ENCODE measurements around the gene ZDHHC7. TPM values are rescaled to one million over a fixed set of nuclear protein-coding genes. Genes with fewer than 3 reads are reported as not detected.
"Not testable (repeated sequence)": the region's sequence is repeated elsewhere in the genome, so short reads cannot be mapped to it uniquely, and the experiment has no call there.

The ZDHHC7 gene, protein sequence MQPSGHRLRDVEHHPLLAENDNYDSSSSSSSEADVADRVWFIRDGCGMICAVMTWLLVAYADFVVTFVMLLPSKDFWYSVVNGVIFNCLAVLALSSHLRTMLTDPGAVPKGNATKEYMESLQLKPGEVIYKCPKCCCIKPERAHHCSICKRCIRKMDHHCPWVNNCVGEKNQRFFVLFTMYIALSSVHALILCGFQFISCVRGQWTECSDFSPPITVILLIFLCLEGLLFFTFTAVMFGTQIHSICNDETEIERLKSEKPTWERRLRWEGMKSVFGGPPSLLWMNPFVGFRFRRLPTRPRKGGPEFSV
- 35.1 TPM for total RNA-seq
- long read RNA-seq, transcript ZDHHC7-203 (9 exons, 1,488 nt): minor isoform, 8 of 126 reads
- long read RNA-seq, transcript ZDHHC7-205 (5 exons, 582 nt): minor isoform, 7 of 126 reads
- long read RNA-seq, transcript ZDHHC7-201 (8 exons, 3,442 nt): major isoform, 83 of 126 reads
- long read RNA-seq, partial matches to known transcripts: 9 of 126 reads
- long read RNA-seq, other reads (novel, unspliced or antisense): 19 of 126 reads

DNA sequence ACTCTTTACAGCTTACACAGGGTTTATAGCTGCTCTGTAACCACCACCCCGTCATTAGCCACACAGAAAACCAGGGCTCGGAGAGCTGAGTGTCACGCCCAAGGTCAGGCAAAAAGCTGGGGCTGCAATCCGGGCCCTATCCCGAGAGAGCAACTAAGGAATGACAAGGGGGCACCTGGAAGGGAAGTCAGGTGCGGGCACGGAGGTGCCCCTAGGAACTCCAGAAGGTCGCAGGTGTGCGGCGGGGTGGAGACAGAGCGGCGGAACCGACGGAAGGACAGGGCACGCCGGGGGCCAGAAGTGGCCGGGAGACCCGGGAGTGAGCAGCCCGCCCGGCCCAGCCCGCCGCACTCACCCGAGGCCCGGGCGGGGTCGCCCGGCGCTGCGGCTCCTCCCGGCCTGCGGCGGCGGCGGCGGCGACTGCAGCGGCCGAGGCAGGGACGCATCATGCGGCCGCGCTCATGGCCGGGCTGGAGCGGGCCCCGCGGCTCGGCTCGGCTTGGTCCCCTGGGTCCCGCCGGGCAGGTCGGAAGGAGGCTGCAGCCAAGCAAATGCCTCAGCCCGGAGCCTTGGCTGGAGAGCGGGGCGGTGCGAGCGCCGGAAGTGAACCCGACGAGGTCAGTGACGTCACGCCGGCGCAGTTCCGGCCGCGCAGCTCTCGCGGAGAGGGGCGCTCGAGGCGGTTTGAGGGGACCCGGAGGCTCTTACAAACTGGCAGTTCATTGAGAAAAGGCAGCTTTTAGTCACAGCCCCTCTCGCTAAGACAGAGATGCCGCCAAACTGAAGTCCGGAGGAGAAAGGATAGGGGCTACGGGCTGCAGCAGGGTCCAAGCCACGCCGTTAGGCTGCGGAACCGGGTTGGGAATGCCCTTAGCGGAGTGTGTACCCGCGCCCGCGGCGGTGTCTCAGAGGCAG, at the start of gene ZDHHC7:
TSS of gene ZDHHC7 (minus strand) at position 605 of the 915 bp plus-strand sequence. CDS start 20,917 bp downstream, outside the sequence.
- DNase-seq: peak; percentile 94
- intact Hi-C loops (cut with DNase I): no loop called here
- ATAC-seq (ENCODE audit: poor library complexity): peak; percentile 98

DNA sequence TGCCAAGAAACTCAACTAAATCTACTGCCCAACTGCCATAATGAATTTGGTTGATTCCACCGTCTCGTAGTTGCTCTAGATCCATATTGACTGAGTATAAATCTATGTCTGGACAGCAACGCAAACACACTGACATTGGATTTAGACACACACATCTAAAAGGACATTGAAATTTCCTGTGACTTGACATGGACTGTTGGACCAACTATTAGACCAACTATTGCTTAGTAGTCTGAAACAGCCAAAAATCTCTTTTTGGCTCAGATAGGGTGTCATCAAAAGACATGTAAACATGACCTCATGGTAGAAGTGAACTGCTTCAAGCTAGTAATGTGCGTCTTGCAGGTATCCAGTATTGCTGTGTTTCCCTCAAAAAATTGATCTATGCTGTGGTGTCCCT, 47.6 kb upstream of the ZDHHC7 start:
- DNase-seq (no peak), ATAC-seq (ENCODE audit: poor library complexity) (no peak)
- intact Hi-C loops (cut with DNase I): no loop called here

DNA sequence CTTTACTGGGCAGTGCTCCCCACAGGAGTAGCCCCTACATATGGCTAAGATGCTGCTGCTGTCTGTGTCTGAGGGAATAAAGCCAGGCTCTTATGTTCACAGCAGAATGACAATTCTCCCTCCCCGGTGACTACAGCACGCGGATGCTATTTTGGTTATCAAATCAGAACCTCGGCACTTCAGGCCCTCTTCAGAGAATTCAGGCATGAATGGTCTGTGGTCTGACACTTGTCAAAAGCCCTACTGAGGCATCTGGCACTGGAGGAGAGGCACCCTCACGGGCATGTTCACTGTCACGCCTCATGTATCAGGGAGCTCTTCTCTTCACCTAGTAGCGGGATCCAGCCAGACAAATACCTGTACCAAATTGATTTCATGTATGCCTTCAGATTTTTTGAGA, 46.6 kb upstream of the ZDHHC7 start:
- intact Hi-C loops (cut with DNase I): no loop called here
- DNase-seq (peak; percentile 34), ATAC-seq (ENCODE audit: poor library complexity) (peak; percentile 75)

DNA sequence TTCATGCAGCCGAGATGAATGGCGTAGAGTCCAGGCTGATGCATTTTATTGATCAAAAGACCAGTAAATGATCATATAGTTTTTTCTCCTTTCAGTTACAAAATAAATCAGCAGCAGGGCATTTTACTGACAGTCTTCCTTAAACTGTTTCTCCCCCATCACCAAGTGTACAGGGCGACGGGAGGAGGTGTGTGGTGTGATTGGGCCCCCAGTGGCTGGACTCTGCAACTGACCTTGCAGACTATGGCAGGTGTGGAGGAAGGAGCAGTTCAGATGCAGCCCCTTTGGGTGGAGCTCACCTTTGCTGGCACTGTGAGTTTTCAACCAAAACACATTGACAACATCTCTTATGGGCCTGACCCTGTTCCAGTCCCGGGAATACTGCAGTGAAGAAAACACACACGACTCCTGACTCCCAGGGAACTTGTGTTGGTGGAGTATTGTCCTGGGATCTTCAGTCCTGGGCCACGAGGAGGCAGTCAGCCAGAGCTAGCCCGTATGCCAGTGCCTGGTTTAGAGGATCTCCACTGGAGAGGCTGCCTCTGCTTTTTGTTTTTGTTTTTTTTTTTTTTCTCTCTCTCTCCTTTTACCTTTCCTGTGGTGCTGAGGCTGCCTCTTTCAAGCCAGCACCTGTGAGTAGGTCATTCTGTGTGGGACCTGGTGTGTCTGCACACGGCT, 46.0 kb upstream of the ZDHHC7 start:
- peak; percentile 7 for DNase-seq
- intact Hi-C loops (cut with DNase I): no loop called here
- ATAC-seq (ENCODE audit: poor library complexity): no peak

DNA sequence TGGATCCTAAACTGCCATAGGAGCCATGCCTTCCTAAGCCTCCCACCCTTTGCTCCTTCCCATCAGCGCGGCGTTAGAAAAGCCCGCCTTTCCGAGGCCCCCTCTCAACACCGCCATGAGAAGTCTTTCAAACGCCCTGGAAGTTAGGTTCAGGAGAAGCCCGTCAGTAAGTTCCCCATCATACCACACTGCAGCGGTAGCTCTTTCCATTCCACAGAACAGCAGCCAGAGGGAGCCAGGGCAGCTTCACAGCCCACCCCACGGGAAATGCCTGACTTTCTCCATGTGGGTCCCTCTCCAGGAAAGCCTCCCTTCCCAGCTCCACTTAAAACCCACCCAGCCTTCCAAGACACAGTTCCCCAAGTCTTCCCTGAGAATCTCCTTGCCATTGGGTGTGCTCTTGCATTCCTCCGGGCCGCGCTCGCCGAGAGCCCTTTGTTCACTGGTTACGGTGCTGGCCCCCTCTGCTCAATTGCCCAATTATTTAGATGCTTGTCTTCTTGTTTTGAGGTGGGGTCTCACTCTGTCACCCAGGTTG, 44.9 kb upstream of the ZDHHC7 start:
- peak; percentile 70 for ATAC-seq (ENCODE audit: poor library complexity)
- intact Hi-C loops (cut with DNase I): no loop called here

DNA sequence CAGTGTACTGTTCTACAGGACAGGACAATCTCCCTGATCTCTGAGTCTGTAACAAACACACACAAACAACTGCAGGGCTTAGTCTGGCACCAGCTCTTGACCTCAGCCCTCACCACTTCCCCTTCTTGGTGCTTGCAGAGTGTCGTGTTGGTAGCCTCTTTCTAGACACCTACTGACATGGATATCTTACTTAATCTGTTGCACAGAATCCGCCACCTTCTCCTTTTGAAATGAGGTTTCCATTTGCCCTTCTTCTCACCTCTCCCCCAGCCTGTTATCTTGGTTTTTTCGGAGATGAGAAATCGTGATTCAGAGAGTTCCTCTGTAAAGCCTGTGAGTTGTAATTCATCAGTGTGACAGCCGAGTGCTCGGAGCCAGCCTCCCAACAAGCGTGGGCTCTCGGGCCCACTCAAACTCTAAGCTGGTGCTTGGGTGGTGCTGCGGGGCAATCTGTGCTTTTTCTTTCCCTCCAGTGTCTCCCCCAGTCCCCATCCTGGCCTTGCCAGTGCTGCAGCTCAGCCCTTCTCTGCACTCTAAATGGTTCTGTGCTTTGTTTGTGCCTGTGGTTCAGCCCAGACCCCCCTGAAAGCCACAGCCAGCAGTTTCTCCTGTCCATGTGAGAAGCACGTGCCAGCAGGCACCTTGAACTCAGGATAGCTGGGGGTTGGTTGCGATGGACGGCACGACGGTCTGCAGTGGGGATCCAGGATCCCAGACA, 44.3 kb upstream of the ZDHHC7 start:
- DNase-seq: peak; percentile 60
- intact Hi-C loops (cut with DNase I): no loop called here
- ATAC-seq (ENCODE audit: poor library complexity): peak; percentile 65

More for the DNA sequence above, 44.9 kb upstream of the ZDHHC7 start:
- DNase-seq: peak; percentile 51

DNA sequence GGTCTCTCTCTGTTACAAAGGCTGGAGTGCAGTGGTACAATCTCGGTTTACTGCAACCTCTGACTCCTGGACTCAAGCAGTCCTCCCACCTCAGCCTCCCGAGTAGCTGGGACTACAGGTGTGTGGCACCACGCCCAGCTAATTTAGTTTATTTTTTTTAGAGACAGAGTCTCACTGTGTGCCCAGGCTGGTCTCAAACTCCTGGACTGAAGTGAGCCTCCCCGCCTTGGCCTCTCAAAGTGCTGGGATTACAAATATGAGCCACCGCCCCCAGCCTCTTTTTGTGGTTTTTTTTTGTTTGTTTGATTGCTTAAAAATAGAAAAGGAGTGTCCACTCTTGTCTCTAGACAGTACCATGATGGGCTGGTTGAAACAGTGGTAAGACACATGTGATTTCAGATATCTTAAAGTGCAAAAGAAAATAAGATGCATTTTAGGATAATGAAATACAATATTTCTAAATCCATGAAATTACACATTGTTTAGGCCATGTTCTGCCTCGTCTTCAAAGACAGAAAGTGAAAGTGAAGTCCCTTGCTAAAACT, 43.7 kb upstream of the ZDHHC7 start:
- intact Hi-C loops (cut with DNase I): no loop called here
- DNase-seq (peak; percentile 10), ATAC-seq (ENCODE audit: poor library complexity) (no peak)

DNA sequence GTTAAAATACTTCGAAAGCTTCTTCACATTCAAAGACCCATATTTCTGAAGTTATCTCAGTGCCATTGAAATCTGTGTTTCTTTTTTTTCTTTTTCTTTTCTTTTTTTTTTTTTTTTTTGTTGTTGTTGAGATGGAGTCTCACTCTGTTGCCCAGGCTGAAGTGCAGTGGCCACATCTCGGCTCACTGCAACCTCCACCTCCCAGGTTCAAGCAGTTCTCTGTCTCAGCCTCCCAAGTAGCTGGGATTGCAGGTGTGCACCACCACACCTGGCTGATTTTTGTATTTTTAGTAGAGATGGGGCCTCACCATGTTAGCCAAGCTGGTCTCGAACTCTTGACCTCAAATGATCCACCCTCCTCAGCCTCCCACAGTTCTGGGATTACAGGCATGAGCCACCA, 43.0 kb upstream of the ZDHHC7 start:
- intact Hi-C loops (cut with DNase I); DNase-seq; ATAC-seq (ENCODE audit: poor library complexity): not testable (repeated sequence)

DNA sequence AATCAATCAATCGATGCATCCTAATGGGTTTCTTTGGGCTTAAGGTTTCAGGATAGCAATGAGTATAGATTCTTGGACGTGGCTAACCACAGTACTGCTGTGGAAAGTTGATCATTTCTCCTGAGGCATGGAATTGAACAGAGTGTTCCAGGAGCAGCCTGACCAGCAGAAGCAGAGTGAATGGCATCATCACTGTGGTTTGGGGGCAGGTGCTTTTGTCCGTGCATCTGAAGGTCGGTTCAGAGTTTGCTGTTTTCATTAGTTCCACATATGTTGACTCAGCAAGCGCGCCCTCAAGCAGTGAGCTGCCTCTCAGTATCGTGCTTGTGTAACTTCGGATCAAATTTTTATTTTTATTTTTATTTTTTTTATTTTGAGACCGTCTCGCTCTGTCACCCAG, 41.2 kb upstream of the ZDHHC7 start:
- intact Hi-C loops (cut with DNase I): no loop called here
- DNase-seq: no peak
- ATAC-seq (ENCODE audit: poor library complexity): no peak

DNA sequence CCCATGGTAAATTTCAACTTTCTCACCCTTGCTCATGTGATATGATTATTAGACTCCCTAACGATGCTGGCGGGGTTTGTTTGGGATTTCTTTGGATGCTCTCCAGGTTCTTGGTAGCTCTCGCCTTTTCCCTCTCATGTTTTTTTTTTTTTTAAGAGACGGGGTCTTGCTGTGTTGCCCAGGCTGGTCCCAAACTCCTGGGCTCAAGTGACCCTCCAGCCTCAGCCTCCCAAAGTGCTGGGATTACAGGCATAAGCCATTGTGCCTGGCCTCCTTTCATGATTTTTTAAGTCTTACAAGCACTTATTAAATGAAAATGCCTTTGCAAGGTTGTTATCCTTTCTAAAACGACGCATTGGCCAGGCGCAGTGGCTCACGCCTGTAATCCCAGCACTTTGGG, 40.3 kb upstream of the ZDHHC7 start:
- no peak for DNase-seq
- intact Hi-C loops (cut with DNase I): no loop called here
- ATAC-seq (ENCODE audit: poor library complexity): no peak

DNA sequence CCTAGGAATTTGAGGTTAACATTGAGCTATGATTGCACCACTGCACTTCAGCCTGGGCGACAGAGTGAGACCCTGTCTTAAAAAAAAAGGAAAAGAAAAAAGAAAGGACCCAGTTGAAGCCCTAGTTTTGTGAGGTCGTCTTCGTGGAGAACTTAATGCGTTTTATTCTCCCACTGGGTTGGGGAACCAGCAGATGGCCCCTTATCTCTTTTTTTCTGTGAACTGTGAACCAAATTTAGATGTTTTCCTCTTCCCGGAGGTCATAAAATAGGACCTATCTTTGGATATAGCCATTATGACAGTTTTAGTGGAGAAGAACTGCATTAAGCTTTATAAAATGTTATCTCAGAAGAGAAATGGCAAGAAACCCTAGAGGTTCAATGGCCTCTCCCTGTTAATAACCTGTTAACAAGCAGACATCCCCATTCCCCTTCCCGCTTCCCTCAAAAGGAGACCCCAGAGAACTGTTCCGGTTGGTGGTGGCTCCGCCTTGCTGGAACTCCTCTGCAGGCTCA, 39.8 kb upstream of the ZDHHC7 start:
- DNase-seq (no peak), ATAC-seq (ENCODE audit: poor library complexity) (no peak)
- intact Hi-C loops (cut with DNase I): no loop called here

DNA sequence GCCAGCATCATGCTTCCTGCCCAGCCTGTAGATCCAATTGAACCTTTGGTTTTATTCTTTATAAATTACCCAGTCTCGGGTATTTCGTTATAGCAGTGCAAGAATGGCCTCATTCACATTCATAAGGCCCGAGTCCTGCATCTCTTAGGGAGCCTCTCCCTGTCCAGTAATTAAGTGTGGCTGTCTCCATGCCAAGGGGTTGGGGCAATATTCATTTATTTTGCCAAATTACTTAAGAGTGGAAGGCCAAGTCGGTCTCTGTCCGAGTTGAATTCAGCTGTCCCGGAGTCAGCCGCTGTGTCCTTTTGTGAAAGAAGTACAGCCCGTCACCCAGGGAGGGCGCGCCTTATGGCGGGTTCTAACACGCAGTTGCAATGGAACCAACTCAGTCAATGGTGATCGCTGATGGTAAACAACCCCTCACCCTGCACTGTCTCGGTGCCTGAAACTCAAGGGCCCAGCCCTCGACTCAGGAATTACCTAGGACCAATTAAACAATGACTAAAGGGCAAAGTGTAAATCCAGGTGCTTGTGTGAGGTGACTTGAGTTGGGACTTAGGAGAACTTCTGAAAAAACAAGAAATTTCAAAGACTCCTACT, 38.5 kb upstream of the ZDHHC7 start:
- intact Hi-C loops (cut with DNase I): no loop called here
- DNase-seq (peak; percentile 41), ATAC-seq (ENCODE audit: poor library complexity) (no peak)

DNA sequence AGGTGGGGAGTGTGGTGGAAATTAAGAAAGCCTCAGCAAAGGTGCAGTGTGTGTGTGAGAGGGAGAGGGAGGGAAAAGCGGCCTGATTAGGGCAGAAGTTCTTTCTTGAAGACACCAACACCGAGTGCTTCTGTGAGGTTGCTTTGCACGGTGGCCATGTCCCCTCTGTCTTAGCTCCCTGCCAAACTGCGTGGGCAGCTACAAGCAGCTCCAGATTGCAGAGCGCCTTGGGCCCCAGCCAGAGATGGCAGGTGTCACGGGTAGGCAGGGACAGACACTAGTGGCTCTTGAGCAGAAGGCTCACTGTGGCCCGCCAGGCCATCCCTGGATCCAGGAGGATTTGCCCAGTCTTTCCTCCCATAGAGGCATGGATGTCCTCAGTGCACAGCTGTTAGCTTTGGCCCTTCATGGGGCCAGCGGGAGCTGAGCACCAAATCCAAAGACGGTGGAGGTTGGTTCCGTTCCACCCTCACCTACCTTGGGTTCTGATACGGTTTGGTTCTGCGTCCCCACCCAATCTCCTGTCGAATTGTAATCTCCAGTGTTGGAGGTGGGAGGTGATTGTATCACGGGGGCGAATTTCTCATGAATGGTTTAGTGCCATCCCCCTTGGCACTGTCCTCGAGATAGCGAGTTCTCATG, 37.7 kb upstream of the ZDHHC7 start:
- DNase-seq (peak; percentile 46), ATAC-seq (ENCODE audit: poor library complexity) (no peak)
- intact Hi-C loops (cut with DNase I): no loop called here

DNA sequence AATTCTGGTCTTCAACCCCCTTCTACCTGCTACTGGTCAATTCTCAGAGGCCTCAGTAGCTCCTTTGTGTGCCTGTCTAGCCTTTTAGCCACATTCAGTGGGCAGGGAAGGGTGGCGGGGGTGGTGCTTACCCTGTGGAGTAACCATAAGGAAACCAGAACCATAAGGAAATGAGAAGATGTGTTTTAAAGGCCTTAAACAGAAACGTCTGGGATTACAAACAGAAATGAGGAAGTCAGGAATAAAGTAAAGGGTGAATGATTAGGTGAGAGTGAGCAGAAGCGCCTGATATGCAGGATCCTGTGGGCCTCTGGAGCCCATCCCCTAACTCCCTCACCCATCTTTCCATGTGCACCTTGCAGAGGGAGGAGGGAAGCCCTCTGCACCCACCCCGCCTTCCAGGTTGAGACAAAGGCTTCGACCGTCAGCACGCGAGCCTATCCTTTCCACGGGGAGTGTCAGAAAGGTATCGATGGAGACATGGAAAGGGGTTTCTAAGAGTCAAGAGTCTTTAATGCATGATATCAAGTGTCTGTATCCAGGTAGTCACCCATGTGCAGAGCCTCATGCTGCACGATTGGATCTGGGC, 36.6 kb upstream of the ZDHHC7 start:
- peak; percentile 40 for DNase-seq
- no peak for ATAC-seq (ENCODE audit: poor library complexity)
- intact Hi-C loops (cut with DNase I): no loop called here

DNA sequence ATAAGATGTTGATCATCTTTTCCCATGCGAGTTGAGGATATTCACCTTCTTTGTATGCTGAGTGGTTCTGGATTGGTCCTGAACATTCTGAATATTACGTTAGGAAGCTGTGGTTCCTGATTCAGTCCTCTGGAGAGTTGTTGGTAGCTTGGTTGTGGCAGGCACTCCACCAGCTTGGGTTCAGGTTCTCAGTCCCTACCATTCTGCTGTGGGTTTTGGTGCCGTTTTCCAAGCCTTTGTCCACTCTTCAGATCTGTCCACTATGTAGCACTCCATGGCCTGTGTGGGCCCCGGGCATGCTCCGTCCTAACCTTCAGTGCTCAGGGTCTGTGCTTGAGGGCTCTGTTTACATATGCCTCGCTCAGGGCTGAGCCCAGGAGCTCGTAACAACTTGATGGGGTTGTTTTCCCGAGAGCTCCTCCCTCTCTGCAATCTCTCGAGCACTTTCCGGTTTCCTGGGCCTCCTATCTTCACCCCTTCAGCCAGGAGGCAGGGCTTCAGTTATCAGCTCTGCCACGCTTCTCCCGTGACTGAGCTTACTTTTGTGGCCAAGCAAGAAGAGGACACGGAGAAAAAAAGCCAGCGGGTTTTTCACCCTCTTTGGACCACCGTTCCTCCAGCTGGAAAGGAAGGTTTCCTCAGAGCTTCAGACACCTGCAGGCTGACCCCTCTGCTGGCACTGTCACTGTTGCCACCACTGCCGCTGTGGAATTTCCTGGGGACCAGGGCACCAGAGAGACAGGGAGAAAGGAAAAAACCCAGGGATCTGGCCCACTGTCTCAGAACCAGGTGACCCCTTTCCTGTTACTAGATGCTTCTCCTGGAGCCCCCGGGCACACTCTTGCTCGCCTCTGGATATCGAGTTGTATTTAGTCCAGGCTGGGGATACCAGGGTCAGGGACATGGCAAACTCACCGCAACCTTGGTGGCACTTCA, 35.9 kb upstream of the ZDHHC7 start:
- intact Hi-C loops (cut with DNase I): no loop called here
- ATAC-seq (ENCODE audit: poor library complexity): peak; percentile 61
- peak; percentile 34 for DNase-seq

Measured in Right ventricle myocardium superior (tissue), 1 donor.